Caco-2 (cell line): Measurements from ENCODE around the gene RPS25. TPM values are rescaled to one million over a fixed set of nuclear protein-coding genes. Genes with fewer than 3 reads are reported as not detected.

Experiments used
- BruUV-seq: library from RNA; stranded (reverse); fragments of 400-500 nt; replicated peaks from 2 replicates; lab custom pipeline; 2021; lab: Mats Ljungman, UMichigan
- CTCF ChIA-PET: fragments of 300-600 bp; sonication (Branson Sonifier 250); formaldehyde crosslinking; loops from one replicate; lab custom pipeline; 2022; ENCODE audit warnings: antibody characterized with exemption; lab: Charles Lee
- POLR2A ChIA-PET: fragments of 300-600 bp; sonication (Branson Sonifier 250); formaldehyde crosslinking; loops from one replicate; lab custom pipeline; 2022; ENCODE audit warnings: antibody characterized with exemption; lab: Charles Lee
- DNase-seq, 2 experiments: peaks; one replicate each; pipeline versions ENCODE4 v3.0.0 to v3.0.0-alpha.2; 2020 to 2022
- H3K27me3 ChIP-seq: replicated peaks from 2 replicates; pipeline ENCODE4 v1.6.0; 2011; ENCODE audit warnings: low read length; ENCODE audit not compliant: control insufficient read depth, insufficient read depth
- H3K36me3 ChIP-seq: 2 replicates; pipeline ENCODE4 v1.5.1; 2011; ENCODE audit warnings: low read length; ENCODE audit not compliant: control insufficient read depth, insufficient read depth
- H3K4me1 ChIP-seq: fragments of 250-450 bp; sonication (Bioruptor Pico); 2 replicates; pipeline ENCODE4 v1.5.1; 2020; ENCODE audit warnings: mild to moderate bottlenecking
- H3K4me3 ChIP-seq: 2 replicates; pipeline ENCODE4 v1.5.1; 2011; ENCODE audit warnings: low read depth, mild to moderate bottlenecking, control low read depth, low read length
- H3K9me3 ChIP-seq: fragments of 250-450 bp; sonication (Bioruptor Pico); 2 replicates; pipeline ENCODE4 v1.5.1; 2020; ENCODE audit warnings: mild to moderate bottlenecking, moderate library complexity
- H3K27ac Mint-ChIP-seq: one replicate; pipeline ENCODE4 v1.8.0; 2022; ENCODE audit warnings: mixed read lengths; ENCODE audit not compliant: unreplicated experiment
- H3K27me3 Mint-ChIP-seq: one replicate; pipeline ENCODE4 v1.8.0; 2022; ENCODE audit warnings: mixed read lengths; ENCODE audit not compliant: insufficient read depth, unreplicated experiment
- H3K36me3 Mint-ChIP-seq: one replicate; pipeline ENCODE4 v1.8.0; 2022; ENCODE audit warnings: mild to moderate bottlenecking, mixed read lengths; ENCODE audit not compliant: insufficient read depth, unreplicated experiment
- H3K4me1 Mint-ChIP-seq: one replicate; pipeline ENCODE4 v1.8.0; 2022; ENCODE audit warnings: low read depth, mixed read lengths; ENCODE audit not compliant: unreplicated experiment
- H3K4me3 Mint-ChIP-seq: one replicate; pipeline ENCODE4 v1.8.0; 2022; ENCODE audit warnings: mild to moderate bottlenecking, moderate library complexity, mixed read lengths; ENCODE audit not compliant: unreplicated experiment
- H3K9me3 Mint-ChIP-seq: one replicate; pipeline ENCODE4 v1.8.0; 2022; ENCODE audit warnings: mixed read lengths; ENCODE audit not compliant: unreplicated experiment
- intact Hi-C: fragments of 100-400 bp; cut with micrococcal nuclease; formaldehyde crosslinking; loops from one replicate; pipeline ENCODE4 v1.10.0; 2022; ENCODE audit not compliant: unreplicated experiment
- total RNA-seq: library from RNA; stranded (reverse); gene quantifications from 2 replicates; pipeline ENCODE4 v1.2.3, GENCODE V29; 2022
- TF ChIP-seq, protein P1 (sequence below), 2 experiments: fragments of 200-600 bp in 1 of 2; IDR thresholded peaks; 1 replicate in 1 of 2; 2 replicates in 1 of 2; pipeline versions ENCODE4 v1.5.1 to v1.8.0; 2011 to 2022; ENCODE audit warnings: antibody characterized with exemption in 1 of 2, control low read depth in 1 of 2, inconsistent platforms in 1 of 2, low read depth in 1 of 2, low read length in 1 of 2, mild to moderate bottlenecking in 1 of 2, moderate library complexity in 1 of 2; ENCODE audit not compliant: insufficient read depth in 1 of 2, severe bottlenecking in 1 of 2, unreplicated experiment in 1 of 2

RPS25 gene
- total RNA-seq, 1 experiment from 2014 or later: 1,811 TPM

DNA sequence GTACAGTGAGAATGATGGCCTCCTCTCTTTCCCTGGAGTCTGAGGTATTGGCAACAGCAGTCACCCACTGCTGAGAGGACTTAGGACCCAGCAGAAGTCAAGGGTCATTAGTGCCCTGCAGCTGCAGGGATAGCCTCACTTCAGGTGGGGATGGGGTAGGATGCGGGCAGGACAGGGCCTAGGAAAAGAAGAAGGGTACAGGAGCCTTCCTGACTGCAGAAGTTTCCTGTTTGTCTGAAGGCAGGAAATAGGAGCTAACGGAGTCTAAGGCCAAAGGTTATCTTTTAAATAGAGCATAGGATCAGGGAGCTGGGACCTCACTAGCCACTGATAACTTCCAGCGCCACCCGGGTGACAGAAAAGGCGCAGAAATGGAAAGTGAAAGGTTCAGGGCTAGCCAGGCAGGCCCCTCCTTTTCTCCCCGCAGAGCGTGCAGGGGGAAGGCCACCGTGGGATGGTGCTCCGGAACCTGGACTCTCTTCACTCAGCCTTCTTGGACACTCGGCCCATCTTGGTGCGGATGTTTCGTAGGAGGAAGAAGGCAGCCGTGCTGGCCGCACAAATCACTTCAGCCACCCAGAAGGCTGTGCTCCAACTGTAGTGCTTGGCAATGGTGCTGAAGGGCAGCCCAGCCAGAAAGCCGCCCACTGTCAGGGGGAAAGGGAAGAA is 6.4 kb upstream of the RPS25 start:
- DNase-seq: no peak
- POLR2A ChIA-PET: no interaction called here
- Histone ChIP-seq H3K4me1 (peaks cover 87% of the 10 kb centered on the region), H3K9me3 (no peaks in the 10 kb centered on the region), H3K4me3 (no peak overlapping the region), H3K36me3 (peaks cover 22% of the 10 kb centered on the region), H3K27me3 (no peaks in the 10 kb centered on the region)
- TSS peak; percentile 4 for BruUV-seq
- TF ChIP-seq, protein P1, sequence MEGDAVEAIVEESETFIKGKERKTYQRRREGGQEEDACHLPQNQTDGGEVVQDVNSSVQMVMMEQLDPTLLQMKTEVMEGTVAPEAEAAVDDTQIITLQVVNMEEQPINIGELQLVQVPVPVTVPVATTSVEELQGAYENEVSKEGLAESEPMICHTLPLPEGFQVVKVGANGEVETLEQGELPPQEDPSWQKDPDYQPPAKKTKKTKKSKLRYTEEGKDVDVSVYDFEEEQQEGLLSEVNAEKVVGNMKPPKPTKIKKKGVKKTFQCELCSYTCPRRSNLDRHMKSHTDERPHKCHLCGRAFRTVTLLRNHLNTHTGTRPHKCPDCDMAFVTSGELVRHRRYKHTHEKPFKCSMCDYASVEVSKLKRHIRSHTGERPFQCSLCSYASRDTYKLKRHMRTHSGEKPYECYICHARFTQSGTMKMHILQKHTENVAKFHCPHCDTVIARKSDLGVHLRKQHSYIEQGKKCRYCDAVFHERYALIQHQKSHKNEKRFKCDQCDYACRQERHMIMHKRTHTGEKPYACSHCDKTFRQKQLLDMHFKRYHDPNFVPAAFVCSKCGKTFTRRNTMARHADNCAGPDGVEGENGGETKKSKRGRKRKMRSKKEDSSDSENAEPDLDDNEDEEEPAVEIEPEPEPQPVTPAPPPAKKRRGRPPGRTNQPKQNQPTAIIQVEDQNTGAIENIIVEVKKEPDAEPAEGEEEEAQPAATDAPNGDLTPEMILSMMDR (IDR thresholded peaks at IDR 0.05; ENCODE audit: insufficient read depth in 1 of 2, low read depth in 1 of 2, low read length in 1 of 2, severe bottlenecking in 1 of 2, unreplicated experiment in 1 of 2): no peak
- Mint-ChIP-seq H3K27ac (peak overlapping the region; percentile 11), H3K36me3 (peaks cover 90% of the 10 kb centered on the region), H3K27me3 (no peaks in the 10 kb centered on the region), H3K9me3 (no peaks in the 10 kb centered on the region), H3K4me3 (peak overlapping the region; percentile 7), H3K4me1 (peaks cover 69% of the 10 kb centered on the region)
- CTCF ChIA-PET: interaction anchor here (0.5 kb wide), 1 partner anchor 337 kb away, joined by 3 read pairs; no protein-coding TSS in a partner anchor
- intact Hi-C loops: no loop called here

GRCh38 chr11:119023741-119024140 is 5.6 kb upstream of the RPS25 start:
- CTCF ChIA-PET: interaction anchor here (0.5 to 0.6 kb wide), 2 partner anchors 337 to 387 kb away, joined by 3 read pairs; no protein-coding TSS in a partner anchor
- Mint-ChIP-seq H3K36me3 (peaks cover 90% of the 10 kb centered on the region), H3K27ac (no peak overlapping the region), H3K4me1 (peaks cover 61% of the 10 kb centered on the region), H3K4me3 (no peak overlapping the region), H3K9me3 (no peaks in the 10 kb centered on the region), H3K27me3 (no peaks in the 10 kb centered on the region)
- TF ChIP-seq, protein P1 (IDR thresholded peaks at IDR 0.05; ENCODE audit: insufficient read depth in 1 of 2, low read depth in 1 of 2, low read length in 1 of 2, severe bottlenecking in 1 of 2, unreplicated experiment in 1 of 2): no peak
- DNase-seq: no peak
- Histone ChIP-seq H3K36me3 (peaks cover 20% of the 10 kb centered on the region), H3K4me1 (peaks cover 82% of the 10 kb centered on the region), H3K9me3 (no peaks in the 10 kb centered on the region), H3K27me3 (no peaks in the 10 kb centered on the region), H3K4me3 (no peak overlapping the region)
- intact Hi-C loops: no loop called here
- no TSS peak for BruUV-seq
- POLR2A ChIA-PET: interaction anchor here (1.3 to 1.6 kb wide), 2 partner anchors 26 to 44 kb away, joined by 3 to 6 read pairs; partner anchors contain the start of genes CENATAC and VPS11

- H3K9me3 ChIP-seq: no peaks in the 10 kb centered on the region
- H3K9me3 Mint-ChIP-seq: no peaks in the 10 kb centered on the region
- peaks cover 66% of the 10 kb centered on the region for H3K4me1 ChIP-seq
- no peak for DNase-seq
- H3K36me3 ChIP-seq: peaks cover 11% of the 10 kb centered on the region
- TF ChIP-seq, protein P1 (IDR thresholded peaks at IDR 0.05; ENCODE audit: insufficient read depth in 1 of 2, low read depth in 1 of 2, low read length in 1 of 2, severe bottlenecking in 1 of 2, unreplicated experiment in 1 of 2): no peak
- no peak overlapping the region for H3K4me3 ChIP-seq
- no peaks in the 10 kb centered on the region for H3K27me3 ChIP-seq
- peak overlapping the region; percentile 96 for H3K4me3 Mint-ChIP-seq
- intact Hi-C loops: no loop called here
- POLR2A ChIA-PET: interaction anchor here (1.3 kb wide), 1 partner anchor 8 kb away, joined by 4 read pairs; no protein-coding TSS in a partner anchor
- CTCF ChIA-PET: interaction anchor here (0.5 kb wide), 1 partner anchor 106 kb away, joined by 6 read pairs; no protein-coding TSS in a partner anchor
- H3K27me3 Mint-ChIP-seq: no peaks in the 10 kb centered on the region
- peaks cover 96% of the 10 kb centered on the region for H3K36me3 Mint-ChIP-seq
- peaks cover 41% of the 10 kb centered on the region for H3K4me1 Mint-ChIP-seq
- no TSS peak for BruUV-seq
- H3K27ac Mint-ChIP-seq: peak overlapping the region; percentile 15
Measured at GRCh38 chr11:119021631-119022030, 3.5 kb upstream of the RPS25 start.
